ENCODE measurements around the gene LAMP1.
"Not testable (repeated sequence)": the region's sequence is repeated elsewhere in the genome, so short reads cannot be mapped to it uniquely, and the experiment has no call there.

LAMP1 gene

DNA sequence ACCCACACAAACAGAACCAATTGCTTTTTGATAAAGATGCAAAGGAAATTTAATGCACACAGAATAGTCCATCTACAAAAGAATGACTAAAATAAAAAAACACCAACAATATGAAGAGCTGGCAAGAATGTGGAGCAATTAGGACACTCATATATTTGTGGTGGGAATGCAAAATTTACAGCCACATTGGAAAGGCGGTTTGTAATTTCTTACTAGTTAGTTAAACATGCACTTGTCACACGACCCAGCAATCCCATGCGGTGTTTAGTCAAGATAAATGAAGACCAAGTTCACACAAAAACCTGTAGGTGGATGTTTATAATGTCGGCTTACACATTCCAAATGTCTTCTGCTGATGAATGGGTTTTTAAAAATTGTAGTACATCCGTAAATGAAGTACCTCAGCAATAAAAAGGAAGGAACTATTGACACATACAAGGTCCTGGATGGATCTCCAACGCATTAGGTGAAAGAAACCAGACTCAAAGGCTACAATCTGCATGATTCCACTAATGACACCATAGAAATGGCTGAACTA is 61.7 kb downstream of the LAMP1 start:
- no peak for DNase-seq

DNA sequence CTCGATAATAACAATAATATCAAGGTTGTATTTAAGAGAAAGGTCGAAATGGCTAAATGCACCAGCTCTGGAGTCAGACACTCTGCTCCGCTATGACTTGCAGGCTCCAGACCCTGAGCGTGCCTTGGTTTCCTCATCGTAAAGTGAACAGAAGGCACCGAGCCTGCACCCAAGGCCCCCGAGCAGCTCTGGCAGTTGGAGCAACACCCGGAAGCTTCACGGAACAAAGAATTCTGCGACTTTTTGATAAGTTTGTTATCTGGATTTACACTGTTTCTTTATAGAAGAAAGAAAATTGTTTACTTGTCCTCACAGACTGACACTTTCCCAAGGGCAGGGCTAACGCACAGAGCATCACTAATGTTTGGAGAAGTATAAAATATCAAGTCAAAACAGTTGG is 62.5 kb downstream of the LAMP1 start:
- DNase-seq: no peak

DNA sequence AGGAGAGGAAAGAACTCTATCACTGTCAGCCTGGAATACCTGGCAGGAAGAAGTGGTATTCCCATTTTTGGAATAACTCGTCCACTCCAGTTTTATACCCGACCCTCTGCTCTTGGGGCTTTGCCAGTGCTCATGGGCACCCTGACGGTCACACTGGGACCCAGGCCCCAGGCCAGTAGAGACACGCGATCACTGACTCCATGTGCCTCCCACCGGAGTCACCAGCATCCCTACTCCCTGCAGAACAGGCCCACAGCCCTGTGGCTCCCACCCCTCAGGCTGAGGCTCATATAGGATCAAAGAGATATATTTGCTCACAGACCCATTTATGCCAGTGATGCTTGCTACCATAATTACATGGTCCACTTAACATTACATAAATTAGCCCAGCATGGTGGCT is 63.4 kb downstream of the LAMP1 start:
- no peak for DNase-seq

DNA sequence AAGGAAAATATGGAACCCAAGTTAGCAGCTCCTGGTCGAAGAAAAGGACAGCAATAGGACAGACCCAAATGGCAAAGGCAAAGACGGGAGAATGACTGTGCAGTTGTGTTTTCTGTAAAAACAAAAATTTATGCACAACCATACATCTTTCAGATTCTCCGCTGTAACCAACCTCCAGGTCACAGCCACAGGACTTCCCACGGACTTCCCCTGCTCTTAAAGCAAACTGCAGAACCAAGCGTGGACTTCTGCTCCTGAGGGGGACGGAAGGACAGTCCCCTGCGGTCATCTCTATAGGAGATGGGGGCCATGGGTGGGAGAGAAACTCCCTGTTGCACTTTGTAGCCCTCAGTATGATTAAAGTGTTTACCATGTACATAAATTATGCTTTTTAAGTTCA is 64.4 kb downstream of the LAMP1 start:
- DNase-seq: no peak

DNA sequence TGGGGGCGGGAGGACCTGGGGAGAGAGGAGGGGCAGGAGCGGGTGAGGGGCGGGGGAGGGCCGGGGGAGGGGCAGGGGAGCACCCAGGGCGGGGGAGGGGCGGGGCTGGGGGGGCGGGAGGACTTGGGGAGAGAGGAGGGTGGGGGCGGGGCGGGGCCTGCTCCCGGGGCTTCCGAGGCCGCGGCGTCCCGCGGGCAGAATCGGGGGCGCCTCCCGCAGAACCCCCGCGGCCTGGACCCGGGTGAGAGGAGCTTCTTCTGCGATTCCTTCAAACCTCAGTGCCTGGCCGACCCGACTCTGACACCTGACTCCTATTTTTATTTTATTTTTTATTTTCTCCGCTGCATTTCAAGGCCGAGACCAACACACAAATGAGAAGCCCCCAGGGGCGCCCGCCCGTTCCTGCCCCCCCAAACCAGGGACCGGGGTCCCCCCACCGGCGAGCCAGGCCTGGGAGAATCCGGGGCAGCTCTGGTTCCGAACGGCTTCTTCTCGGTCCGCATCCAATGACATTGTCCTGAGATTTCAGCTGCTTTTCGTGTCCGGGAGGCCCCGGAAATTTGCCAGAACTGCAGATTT is 67.4 kb downstream of the LAMP1 start:
- no peak for DNase-seq

DNA sequence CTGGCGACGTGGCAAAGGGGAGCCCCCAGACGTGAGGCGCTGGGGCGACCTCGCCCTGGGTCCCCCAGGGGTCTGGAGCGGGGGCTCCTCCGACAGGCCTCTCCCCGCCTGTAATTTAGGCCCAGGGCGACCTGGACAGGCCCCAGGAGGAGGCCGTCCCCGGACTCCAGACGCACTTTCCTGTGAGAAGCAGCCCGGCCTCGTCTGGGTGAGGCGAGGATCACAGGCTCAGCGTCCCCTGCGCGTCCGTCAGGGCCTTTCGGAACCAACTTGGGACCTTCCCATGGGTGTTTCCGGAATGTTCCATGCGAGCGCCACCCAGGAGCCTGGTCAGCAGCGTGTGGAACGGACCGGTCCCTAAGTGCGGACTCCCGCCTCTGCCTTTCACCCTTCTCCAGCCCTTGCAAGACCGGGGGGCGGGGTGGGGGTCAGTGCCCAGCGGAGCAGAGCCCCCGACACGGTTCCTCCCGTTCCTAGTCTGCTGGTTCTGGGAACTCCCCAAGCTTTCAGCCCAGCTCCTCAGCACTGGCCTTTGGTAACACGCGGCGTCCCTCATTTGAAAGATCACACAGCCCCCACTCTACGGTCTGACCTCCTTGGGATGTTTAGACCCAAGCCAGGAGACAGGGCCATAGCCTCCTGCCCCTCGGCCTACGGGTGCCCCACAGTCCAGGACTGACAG is 68.0 kb downstream of the LAMP1 start:
- DNase-seq: no peak

DNA sequence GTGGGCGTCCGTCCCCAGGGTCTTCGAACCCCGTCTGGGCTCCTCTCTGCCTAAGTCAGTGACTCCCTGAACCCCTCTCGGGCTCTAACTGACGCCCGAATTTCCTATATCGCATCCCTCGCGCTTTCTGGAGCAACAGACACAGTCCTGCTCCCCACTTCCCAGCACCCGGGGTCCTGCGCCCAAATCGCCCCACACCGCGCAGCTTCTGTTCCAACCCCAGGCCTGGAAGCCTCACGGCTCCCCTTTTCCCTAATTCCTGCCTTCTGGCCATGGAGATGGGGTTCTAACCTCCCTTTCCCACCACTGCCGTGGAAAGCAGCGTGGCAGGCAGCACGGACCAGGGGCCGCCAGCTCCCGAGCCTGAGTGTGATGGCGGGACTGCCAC is 68.5 kb downstream of the LAMP1 start:
- no peak for DNase-seq

DNA sequence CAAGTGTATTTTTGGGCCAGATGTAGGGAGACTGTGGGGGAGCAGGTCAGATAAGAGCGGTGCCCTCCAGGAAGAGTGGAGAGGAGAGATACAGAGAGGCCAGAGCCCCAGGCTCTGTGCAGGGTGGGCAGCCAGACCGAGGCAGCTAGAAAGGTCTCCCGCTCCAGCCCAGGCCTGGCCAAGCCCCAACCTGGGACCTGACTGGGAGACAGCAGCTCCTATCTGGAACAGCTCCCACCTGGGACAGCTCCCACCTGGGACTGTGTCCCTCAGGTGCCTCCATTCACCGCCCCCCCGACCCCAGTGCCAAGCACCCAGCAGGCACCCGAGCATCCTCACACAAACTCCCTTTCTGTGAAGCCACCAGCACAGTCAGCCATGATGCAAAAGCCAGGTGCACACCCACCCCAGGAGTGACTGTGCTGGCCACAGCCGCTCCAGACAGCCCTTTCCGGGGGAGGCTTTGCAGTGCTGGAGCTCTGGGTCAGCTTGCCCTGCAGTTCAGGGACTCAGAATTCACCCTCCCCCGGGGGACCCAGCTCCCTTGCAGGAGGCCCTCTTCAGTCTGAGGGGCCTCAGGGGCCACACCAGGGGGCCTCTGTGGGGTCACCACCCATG is 69.0 kb downstream of the LAMP1 start:
- DNase-seq: no peak

DNA sequence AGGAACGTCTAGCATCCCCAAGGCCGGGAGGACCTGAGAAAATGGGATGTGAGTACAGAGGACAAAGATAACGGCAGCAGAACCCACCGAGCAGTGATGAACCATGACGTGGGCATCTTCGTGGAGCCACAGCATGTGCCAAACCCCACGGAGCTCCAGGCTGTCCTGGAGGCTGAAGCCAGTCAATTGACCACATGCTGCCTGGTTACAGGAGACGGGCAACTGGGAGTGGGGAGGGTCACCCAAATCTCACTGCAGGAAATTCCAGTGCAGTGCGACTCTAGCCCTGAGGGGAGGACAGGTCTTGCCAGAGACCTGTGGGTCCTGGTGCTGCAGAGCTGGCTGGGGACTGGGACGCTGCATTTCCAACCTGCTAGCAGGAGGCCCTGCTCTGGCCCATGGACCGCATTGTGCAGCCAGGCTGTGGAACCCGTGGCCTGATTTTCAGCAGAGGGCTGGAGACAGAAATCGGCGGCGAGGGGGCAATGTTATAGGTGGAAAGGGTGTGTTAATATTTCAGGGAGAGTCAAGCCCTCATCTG is 70.1 kb downstream of the LAMP1 start:
- no peak for DNase-seq

DNA sequence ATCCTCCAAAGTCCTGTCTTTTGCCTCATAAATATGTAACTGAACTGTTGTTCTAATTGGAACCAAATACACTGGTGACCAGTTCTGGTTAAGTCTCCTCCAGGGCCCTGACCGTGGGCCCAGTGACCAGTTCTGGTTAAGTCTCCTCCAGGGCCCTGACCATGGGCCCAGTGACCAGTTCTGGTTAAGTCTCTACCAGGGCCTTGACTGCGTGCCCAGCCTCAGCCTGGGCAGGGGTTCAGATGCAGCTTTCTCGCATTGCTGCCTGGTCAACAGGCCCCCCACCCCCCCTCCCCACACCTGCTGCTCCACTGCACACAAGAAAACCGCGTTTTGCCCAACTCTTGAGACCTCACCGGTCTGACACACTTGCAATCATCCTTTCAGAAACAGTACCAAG is 70.7 kb downstream of the LAMP1 start:
- no peak for DNase-seq

DNA sequence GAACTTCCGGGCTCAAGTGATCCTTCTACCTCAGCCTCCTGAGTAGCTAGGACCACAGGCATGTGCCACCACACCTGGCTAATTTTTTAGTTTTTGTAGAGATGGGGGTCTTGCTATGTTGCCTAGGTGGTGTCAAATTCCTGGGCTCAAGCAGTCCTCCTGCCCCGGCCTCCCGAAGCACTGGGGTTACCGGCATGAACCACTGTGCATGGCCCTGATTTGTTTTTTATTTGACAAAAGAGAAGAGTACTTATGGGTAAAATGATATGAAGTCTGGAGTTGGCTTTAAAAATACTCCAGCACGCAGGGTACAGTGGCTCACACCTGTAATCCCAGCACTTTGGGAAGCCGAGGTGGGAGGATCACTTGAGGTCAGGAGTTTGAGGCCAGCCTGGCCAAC is 71.3 kb downstream of the LAMP1 start:
- not testable (repeated sequence) for DNase-seq

DNA sequence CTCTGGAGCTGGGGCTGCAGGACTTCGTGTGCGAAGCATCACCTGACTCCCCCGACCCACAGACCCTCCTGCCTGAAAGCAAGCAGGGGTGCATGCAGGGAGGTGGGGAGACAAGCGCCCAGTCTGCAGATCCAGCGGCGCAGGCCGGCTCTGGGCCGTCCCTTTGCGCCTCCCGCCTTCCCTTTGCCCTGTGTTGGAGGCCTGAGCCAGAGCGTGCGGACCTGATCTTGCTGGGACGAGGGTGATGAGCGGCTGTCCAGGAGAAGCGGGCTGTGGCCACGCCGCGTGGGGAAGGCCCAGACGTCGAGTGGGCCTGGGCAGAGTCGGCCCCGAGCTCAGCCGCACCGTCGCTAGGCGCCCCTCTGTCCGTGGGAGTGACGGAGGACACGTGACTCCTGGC is 72.2 kb downstream of the LAMP1 start:
- DNase-seq: no peak

DNA sequence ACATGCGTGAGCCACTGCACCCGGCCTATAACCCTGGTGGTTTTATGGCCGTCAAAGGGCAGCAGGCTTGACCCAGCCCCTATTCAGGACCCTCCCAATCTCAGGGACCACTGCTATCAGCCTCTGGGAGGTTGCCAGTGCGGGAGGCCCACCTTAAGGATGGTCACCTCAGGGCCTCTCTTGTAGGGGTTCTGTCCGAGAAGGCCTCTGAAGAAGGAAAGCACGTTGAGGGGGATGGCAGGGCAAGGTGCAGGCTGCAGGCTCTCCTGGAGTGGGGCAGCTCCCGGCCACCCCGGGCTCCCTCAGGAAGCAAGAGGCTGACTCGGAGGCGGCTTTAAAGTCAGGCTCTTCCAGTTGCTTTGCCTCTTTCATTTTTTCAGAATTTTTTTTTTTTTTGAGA is 72.8 kb downstream of the LAMP1 start:
- no peak for DNase-seq

DNA sequence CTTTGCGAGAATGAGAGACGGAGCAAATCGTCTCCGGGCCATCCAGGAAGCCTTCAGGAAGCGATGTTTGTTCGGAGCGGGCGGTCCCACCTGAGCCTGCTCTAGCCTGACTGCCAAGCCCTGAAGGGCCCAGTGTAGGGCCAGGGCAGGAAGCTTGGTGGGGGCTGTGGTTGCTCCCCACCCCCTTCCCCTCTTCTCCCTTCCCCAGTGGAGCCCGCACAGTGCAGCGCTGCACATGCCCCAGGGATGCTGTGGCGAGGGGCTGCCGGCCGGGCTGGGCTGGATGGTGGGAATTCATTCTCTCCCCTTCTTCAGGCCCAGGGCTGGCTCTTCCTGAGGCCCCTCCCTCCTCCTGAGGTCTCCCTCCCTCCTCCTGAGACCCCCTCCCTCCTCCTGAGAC is 74.0 kb downstream of the LAMP1 start:
- no peak for DNase-seq

DNA sequence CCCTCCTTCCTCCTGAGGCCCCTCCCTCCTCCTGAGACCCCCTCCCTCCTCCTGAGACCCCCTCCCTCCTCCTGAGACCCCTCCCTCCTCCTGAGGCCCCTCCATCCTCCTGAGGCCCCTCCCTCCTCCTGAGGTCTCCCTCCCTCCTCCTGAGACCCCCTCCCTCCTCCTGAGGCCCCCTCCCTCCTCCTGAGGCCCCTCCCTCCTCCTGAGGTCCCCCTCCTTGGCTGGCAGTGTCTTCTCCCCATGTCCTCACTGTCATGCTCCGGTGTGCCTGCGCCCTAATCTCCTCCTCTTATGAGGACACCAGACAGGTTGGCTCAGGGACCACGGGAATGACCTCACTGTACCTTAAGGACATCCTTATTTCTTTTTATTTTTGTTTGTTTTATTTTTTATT is 74.7 kb downstream of the LAMP1 start:
- not testable (repeated sequence) for DNase-seq

Measured in NCI-H345 (cell line).